Stimulated activated CD4-positive, alpha-beta T cell treated with anti-CD3 and anti-CD28 coated beads, Interleukin-2, amount 100 ng/mL, for 24 hours (primary cell): Measurements from ENCODE around the gene FAM120A.
"Not testable (repeated sequence)": the region's sequence is repeated elsewhere in the genome, so short reads cannot be mapped to it uniquely, and the experiment has no call there.

Experiments
- DNase-seq, 2 donors: peaks; one replicate each; pipeline ENCODE4 v3.0.0-alpha.2; 2020

The FAM120A gene

DNA sequence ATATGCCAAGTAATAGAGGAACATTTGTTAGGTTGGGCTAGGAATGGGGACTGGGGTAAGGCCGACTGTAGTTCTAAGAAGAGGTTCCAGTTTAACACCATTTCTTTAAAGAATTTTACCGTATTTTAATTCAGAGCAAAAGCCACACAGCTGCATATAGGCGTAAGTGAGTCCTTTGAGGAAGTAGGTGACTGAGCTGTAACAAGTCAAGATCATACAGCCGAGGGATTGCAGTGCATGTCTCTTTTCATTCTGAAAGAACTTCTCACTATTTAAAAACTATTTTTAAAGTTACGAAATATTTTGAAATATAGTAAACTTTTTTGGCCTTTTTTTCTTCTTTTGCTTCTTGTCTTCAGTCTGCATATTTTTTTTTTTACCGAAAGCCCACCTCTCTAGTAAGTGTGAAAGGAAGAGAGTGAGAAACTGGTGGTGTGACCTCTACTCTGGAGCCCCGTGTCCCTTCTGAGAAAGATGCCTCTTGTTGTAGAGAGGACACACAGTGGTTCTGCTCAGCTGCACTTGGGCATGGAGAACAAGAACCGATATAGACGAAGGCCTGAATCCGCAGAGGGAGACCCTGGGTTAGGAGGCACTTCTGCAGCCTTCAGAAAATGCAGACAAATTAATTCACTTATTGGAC, 60.8 kb downstream of the FAM120A start:
- not testable (repeated sequence) for DNase-seq

DNA sequence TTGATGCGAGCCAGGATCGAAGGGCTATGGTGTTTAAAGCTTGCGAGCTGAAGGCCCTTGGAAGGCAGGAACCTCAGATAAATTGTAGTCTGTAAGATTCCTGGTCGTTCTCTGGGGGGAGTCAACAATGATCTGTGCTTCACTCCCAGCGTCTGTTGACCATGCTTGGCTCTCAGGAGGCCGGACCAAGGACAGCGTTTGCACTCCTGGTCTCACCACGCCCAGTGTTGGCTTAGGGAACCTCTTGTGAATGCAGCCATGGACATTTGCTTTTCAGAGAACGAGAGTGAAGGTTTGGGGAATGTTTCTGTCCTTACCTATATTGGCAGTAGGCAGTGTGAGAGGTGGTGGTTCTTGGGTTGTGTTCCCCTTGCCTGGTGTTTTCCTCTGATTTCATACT, 62.1 kb downstream of the FAM120A start:
- no peak for DNase-seq

DNA sequence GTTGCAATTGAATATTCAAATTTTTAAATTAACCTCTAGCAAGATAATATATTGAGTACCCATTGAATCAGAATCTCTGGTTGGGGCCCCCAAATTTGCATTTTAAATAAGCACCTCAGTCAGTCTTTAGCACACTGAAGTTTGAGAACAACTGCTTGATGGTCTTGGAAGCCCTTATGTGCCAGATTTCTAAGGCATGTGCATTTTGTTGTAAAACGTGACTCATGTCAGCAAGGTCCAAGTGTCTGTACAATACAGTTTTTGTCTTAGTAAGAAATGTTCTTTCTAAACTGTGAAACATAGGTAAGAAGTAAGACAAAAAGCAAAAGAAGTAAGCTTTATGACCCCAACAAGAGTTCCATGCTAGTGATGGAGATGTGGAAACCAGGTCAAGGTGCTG, 65.8 kb downstream of the FAM120A start:
- DNase-seq, result no peak

DNA sequence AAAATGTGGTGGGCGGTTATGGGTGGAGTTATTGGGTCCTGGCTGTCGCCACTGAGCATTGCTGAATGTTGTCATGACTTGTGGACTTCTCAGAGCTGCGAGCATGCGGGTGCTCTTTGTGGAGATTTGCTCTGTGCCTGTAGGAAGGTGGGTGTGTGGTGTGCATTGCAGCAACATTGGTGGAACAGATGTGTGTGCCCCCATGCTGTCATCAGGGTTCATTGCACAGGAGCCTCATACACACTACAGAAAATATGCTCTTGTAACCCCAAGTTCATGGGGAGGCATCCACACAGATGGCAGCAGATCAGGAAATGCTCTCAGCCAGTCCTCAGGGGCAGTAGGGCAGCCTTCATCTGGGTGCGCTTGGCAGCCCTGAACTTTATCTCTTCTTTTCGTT, 69.0 kb downstream of the FAM120A start:
- DNase-seq, result no peak

DNA sequence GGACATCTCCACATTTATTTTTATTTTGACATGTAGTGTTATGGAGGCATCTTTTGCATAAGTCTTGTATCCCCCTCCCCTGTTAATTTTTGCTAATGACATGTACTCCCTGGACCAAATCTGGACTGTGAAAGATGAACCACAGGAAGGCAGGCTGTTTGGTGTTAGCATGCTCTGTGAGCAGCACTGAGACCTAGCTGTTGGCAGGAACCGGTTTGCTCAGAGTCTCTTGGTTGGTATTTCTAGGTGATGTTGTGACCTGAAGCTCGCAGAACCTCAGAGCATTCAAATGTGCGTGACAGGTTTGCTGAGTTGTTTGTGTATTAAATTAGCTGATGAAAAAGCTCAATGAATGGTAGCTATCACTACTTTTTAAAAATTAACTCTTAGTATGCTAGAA, 71.3 kb downstream of the FAM120A start:
- no peak for DNase-seq

DNA sequence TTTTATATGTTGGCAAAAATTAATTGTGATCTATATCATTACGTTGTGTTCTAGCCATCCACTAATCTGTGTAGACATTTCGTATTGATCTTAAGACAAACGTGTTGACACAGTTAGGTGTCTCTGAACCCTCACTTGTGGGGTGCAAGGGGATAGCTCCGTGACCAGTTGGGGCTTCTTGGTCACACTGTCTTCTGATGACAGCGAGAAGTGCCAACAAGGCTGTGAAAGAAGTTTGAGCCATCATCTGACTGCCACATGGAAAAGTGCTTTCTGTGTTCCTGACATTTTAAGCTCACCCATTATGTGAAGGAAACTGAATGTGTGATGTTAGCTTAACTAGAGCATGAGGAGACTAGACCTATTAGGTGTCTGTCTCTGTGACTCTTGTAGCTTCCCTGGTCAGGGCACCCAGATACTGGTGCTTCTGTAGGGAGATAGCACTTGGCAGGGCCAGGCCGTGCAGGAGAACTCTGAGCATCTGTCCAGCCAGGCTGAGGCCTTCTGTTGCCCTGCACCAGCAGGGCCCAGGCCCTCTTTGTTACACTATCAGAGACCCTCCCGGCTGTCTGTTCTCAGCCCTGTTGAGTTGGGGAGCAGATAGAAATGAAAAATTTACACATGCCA, 72.1 kb downstream of the FAM120A start:
- DNase-seq, result no peak

DNA sequence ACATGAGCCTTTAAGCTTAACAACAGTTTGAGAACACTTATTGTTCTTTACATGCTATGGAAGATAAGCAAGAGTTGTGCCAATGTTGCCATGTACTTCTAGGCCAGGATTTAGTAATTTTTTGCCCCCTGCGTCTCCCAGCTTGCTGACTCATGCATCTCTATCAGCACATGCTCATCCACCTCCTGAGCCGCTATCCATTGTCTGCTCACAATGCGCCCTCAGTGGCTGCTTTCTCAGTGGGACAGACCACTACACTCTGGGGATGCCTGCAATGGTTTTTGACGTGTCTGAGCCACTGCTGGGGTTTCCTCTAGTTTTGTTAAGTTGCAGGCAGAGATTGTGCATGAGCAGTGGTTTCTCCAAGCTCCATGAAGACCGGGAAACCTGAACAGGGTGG, 74.0 kb downstream of the FAM120A start:
- DNase-seq, result no peak

DNA sequence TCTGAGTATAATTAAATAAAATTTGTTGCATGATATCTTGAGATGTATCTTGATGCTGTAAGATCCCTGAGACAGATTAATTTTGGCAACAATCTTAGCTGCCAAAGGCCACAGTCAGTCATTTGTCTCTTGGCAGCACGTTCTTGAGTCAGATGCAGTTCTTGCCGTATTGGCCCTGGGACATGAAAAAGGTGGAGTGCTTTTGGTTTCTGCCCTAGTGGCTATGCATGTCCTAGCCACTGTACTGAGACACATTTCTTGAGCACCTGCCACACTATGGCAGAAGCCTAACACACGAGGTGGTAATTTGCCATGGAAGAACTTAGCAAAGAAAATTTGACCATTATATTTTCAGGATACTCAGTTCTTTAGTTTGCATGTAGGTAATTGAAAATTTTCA, 79.9 kb downstream of the FAM120A start:
- DNase-seq, result no peak

DNA sequence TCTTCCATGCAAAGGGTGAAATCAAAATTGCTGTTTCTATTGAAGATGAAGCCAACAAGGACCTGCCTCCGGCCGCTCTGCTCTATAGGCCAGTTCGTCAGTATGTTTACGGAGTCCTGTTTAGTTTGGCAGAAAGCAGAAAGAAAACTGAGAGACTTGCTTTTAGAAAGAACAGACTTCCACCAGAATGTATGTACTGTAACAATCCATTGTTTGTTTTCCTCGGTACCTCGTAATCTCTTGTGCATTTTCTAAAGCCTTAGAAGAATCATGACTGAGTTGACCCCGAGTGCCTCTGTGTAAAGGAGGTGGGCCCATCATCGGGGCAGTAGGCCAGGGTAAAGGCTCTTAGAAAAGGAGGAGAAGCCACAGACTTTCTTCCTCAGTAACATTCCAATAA, 80.7 kb downstream of the FAM120A start:
- no peak for DNase-seq

DNA sequence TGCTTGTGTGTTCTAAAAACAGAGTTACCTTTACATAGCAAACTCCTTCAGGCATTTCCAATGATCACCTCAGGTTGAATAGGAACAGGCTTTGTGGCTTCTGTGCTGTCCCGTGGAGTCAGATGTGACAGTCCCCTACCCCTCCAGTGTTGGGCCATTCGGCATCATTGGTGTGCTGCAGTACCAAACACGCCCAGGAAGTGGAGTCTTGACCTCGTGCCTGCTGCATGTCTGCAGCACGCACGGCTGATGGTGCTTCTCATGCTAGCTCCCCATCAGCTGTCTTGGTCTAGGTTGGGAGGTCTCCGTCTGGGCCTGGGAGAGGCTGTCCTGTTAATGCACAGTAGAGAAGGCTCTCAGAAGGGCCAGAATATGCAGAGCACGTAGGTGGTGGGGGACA, 82.4 kb downstream of the FAM120A start:
- DNase-seq, result no peak

DNA sequence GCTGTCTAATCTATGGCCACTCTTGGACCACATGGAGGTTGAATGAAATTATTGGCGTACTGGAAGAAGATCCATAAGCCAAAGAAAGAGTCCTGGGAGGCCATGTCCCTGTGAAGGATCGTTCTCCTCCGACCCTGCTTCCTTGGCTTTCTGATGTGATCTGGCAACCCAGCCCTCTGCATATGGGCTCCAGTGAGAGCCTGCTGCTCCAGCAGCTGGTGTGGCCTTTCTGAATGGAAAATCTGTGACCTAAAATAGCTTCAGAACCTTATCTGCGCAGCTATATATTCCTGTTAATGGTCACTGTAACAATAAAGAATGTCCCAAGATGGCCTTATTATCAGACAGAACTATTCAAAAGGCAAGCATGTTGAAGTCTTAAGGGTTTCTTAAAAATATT, 84.7 kb downstream of the FAM120A start:
- DNase-seq, result no peak

DNA sequence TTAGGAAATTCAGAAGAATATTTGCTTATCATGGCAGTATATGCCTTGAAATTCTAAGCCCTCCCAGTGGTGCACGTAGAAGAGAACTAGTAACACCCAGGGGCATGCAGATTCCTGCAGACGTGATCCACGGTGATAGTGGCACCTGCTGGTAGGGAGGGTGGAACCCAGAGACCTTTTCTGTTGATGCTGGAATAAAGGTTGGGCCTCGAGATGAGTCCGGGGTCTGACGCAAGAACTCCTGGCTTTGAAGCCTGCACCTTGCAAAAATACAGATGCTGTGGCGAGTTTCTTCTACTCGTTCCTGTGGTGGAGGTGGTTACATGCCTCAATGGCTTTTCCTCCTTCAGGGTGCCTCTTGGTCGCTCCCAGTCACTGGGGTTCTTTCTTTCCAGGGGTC, 85.4 kb downstream of the FAM120A start:
- no peak for DNase-seq

DNA sequence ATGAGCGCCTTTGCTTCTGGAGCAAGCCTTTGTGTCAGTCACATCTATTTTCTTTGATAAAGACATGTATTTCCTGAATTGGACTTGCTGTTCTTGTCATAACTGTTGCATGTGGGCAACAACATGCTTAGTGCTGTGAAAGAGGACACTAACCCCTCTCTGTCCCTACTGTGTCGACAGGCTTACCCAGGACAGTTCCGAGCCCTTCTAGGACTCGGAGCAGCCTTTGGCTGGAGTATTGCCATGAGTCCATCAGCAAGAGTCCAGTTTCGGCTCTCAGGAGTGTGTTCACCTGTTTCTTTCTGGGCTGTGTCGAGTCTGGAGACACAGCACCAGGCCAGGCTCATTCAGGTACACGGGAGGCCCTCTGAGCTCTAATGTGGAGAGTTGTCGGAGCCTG, 88.8 kb downstream of the FAM120A start:
- DNase-seq, result no peak

DNA sequence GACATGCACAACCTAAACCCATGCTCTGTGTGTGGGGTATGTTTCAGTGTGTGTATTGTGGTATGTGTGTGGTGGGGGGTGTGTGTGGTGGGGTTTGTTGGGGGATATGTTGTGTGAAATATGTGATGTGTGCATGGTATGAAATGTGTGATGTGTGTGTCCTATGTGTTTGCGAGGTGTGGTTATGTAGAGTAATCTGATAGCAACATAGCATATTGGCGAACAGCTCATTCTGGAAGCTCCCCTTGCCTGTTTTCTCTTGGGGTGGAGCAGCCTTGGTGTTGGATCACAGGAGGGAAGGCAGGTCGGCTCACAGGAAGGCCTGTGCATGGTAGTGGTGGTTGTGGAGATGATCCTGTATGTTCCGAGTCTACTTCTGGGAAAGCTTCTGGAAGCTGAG, 89.5 kb downstream of the FAM120A start:
- DNase-seq, result no peak

DNA sequence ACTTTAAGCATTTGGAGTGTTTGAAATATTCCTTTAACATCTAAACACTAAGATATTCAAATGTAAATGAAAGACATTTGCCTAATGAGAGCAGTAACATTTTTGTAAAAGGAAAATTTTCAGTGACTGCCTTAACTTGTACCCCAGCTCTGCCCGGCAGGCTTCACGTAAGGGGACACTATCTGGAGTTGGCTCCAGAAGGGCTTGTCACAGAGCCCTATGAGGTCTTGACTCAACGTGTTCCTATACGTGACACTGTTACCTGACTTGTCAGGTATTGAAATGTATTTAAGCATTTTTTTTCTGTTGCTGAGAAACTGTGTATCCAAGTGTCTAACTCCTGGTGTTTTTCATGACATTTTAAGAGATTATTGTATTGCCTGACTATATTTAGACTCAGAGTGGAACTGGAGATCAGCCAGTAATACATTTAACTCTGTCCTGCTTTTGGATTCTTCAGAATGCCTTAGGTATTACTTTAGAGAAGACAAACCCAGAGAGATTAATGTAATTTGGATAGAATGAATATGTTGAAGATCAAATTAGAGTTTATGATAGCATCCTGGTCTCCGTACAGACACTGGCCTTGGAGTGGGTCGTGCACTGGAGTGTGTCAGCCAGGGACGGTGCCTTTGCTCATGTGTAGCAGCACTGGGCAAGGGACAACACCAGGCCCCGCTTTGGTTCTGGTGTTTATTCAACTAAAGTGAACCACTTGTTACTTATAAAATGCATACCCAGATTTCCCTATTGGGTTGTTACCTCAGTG, 90.3 kb downstream of the FAM120A start:
- no peak for DNase-seq

DNA sequence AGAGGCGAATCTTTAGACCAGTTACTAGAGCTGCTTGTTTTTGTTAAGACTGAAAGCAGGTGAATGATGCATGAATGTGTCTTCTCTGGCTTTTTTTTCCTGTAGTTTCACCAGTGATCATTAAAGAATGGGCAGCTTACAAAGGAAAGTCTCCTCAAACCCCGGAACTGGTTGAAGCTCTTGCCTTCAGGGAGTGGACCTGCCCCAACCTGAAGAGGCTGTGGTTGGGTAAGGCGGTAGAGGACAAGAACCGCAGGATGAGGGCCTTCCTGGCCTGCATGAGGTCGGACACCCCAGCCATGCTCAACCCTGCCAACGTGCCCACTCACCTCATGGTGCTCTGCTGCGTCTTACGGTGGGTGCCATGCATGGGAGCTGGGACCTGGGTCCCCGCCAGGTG, 91.6 kb downstream of the FAM120A start:
- DNase-seq, result no peak

DNA sequence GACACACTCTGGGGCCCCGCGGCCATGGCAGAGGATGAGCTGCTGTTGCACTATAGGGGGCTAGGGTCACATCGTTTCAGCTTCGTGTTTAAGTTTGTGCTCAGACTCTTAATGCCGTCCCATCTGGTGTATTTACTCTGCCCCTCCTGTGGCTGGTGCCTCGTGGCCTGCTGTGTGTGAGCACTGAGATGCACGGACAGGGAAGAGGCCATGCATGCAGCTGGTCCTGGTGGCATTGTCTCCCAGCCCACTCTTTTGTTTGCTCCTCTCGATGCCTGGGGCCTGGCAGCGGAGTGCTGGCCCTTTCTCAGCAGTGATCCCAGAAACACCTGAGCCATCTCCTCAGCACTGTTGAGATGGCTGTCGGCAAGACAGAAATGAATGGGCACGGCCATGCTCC, 94.9 kb downstream of the FAM120A start:
- no peak for DNase-seq

DNA sequence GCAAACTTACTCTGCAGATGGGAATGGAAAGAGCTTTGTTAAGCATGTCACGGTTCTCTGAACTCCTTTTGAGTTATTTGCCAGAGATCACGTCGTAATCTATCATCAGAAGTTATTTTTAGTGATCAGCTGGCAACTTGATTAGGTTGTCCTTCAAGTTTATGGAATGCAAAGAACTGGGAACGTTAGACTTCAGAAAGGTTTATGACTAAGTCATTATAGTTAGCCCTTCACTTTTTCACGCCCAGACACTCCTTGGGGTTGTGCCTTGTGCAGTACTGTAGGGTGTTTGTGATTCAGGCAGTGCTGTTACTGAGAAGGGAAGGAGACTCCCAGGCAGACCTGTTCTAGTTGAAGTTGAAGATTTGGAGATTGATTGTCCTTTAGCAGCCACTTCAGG, 98.1 kb downstream of the FAM120A start:
- DNase-seq, result no peak

DNA sequence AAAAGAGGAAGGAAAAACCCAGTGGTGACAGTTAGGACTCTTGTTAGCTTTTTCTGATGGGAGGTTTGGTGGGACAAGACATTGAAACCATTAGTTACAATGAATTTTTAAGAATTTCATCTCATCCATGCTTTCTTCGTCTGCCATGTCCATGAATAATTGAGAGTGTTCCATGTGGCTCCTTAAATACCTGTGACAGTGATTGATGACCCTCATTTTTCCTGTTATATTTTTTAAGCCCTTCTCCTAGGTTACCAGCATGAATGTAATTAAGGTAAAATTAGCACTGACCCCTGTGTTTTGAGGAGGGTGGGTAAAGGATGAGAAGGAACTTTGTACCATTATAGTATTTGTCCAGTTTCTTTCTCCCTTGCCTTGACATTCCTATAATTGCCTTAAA, 101.4 kb downstream of the FAM120A start:
- DNase-seq, result no peak

DNA sequence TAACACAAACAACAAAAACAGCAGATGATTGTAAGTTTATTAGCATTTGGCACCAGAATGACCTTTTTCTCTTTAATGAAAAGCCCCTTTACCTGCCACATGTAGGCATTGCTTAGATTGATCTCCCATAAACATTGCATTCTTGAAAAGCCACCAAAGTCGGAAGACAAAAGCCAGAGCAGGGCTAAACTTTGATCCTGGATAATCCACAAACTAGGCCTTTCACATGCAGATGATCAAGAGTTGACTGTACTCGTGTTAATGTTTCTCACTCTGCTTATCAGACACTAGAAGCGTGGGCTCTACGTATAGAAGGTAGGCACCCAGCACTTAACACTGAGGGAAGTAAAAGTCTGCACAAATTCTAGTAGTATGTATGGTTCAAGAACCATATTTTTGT, 103.9 kb downstream of the FAM120A start:
- no peak for DNase-seq

DNA sequence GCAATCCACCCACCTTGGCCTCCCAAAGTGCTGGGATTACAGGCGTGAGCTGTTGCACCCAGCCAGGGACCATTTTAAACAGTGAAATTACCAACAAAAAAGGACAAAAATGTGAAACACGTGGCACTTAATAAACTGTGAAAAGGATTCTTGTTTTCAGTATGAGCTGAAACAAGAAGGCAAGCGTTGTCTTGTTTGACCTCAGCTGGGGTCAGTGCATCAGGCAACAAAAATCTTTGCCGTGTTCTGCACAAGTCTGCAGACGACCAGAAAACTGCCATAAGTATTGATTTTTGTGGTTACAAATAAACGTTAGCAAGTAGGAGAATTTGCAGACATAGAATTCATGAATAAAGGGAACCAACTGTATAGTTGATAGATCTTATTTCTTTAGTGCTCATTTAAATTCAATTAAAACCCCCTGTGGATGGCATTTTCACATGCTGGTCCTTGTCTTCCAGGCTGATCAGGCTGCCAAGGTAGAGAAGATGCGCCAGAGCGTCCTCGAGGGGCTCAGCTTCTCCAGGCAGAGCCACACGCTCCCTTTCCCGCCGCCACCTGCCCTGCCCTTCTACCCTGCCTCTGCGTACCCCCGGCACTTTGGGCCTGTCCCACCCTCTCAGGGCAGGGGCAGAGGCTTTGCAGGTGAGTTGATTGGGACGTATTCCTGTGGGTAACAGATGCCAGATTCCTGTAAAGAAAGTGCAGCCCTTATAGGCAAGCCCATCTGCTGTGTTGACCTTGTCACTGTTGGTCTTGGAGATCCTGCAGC, 106.1 kb downstream of the FAM120A start:
- DNase-seq, result no peak

DNA sequence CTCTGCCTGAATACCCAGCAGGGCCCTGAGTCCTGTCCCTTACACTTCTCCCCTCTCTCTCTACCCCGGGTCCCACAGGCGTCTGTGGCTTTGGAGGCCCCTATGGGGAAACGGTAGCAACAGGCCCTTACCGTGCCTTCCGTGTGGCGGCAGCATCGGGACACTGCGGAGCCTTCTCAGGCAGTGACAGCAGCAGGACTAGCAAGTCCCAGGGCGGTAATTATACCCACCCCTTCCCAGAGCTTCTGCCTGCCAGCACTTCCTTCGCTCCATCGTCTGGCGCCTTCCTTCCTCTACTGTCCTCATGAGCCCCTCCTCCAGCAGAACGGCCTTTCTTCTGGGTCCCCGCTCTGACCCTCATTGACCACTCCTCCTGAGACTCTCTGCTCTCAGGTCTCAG, 107.0 kb downstream of the FAM120A start:
- DNase-seq, result no peak

DNA sequence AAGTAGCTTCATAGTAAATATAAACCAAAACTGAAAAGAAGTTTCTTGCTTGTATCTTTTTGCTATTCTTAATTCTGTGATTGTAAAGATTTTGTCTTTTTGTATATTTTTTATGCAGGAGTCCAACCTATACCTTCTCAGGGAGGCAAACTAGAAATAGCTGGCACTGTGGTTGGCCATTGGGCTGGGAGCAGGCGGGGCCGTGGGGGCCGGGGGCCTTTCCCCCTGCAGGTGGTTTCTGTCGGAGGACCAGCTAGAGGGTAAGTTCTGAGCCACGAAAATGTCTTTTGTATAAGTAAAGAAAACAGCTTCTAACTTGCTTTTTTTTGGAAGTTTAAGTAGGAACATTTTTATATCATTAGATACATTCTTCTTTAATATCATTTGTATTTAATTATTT, 109.5 kb downstream of the FAM120A start:
- no peak for DNase-seq

DNA sequence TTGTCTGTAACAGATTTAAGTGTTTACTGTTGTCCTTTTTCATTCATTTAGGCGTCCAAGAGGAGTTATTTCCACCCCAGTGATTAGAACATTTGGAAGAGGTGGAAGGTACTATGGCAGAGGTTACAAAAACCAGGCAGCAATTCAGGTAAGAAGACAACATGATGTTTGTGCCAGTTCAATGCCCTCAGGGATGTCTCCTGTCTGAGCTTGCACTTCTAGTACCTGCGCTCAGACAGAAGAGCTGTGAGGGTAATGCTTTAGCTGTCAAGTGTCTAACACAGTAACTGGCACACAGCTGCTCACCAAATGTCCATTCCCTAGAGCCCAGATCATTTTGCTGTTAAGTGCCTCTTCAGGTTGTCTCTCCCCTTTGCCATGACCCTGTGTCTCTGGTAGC, 110.7 kb downstream of the FAM120A start:
- no peak for DNase-seq
